Stimulated activated memory B cell treated with anti-CD40 and anti-IgM and Interleukin-4, amounts not matched to agents 10 μg/mL and 1 μg/mL and 100 μg/mL, for 72 hours (primary cell): ENCODE data around the gene CNTNAP5.

ENCODE experiments used
- ATAC-seq: fragments of 150-1000 bp; cut with Tn5 transposase; 2 replicates; pipeline ENCODE4 v1.10.0; 2021
- H3K27ac Mint-ChIP-seq: one replicate; pipeline ENCODE4 v1.8.0; 2022; ENCODE audit warnings: mild to moderate bottlenecking, mixed read lengths
- H3K27me3 Mint-ChIP-seq: one replicate; pipeline ENCODE4 v1.8.0; 2022; ENCODE audit warnings: mixed read lengths
- H3K36me3 Mint-ChIP-seq: one replicate; pipeline ENCODE4 v1.8.0; 2022; ENCODE audit warnings: mixed read lengths
- H3K4me1 Mint-ChIP-seq: one replicate; pipeline ENCODE4 v1.8.0; 2022; ENCODE audit warnings: mixed read lengths
- H3K4me3 Mint-ChIP-seq: one replicate; pipeline ENCODE4 v1.8.0; 2022; ENCODE audit warnings: mild to moderate bottlenecking, moderate library complexity, mixed read lengths
- H3K9me3 Mint-ChIP-seq: one replicate; pipeline ENCODE4 v1.8.0; 2022; ENCODE audit warnings: mixed read lengths

Gene CNTNAP5

GRCh38 chr2:124025171-124025580, at the start of gene CNTNAP5:
Gene CNTNAP5 (plus strand): TSS chr2:124025287. CDS start chr2:124025651, 364 bp downstream.
- peaks cover 22% of the 10 kb centered on the region for H3K27me3 Mint-ChIP-seq

DNA sequence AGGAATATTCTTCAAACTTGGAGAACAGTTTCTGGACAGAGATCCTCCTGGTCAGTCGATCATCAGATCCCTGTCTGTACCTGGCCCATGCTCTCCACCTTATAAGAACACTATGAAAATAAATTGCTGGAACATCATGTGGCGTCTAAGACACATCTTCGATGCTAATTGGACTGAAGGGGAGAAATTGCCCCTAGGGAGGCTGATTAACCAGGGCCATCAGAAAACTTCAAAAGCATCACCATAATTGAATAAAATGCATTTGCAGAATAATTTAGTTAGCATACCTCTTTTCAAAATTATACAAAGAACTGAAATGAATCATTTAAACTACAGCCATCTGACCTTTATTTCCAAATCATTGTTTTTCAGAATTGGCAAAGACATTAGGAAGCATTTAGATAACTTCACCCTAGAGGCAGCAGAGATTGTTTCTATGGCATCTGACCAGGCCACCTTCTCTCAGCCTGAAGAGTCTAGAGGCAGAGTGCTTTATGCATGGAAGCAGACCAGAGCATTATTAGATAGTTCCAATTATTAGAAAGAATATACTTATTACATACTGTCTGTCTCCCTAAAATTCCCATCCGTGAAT, 48.9 kb upstream of the CNTNAP5 start:
- no peaks in the 10 kb centered on the region for H3K27me3 Mint-ChIP-seq
- H3K36me3 Mint-ChIP-seq, result no peaks in the 10 kb centered on the region
- no peak for ATAC-seq
- H3K4me1 Mint-ChIP-seq, result peaks cover 10% of the 10 kb centered on the region
- peaks cover 22% of the 10 kb centered on the region for H3K9me3 Mint-ChIP-seq
- H3K27ac Mint-ChIP-seq, result no peak overlapping the region
- no peak overlapping the region for H3K4me3 Mint-ChIP-seq

More at GRCh38 chr2:124025171-124025580, at the start of gene CNTNAP5:
- no peak for ATAC-seq
- Mint-ChIP-seq H3K9me3 (peaks cover 5% of the 10 kb centered on the region), H3K4me3 (no peak within 1 kb of the TSS), H3K4me1 (no peaks in the 10 kb centered on the region), H3K36me3 (no peaks in the 10 kb centered on the region), H3K27ac (no peak within 1 kb of the TSS)

- H3K27ac Mint-ChIP-seq, result no peak overlapping the region
- H3K4me1 Mint-ChIP-seq, result peaks cover 5% of the 10 kb centered on the region
- no peaks in the 10 kb centered on the region for H3K36me3 Mint-ChIP-seq
- H3K27me3 Mint-ChIP-seq, result no peaks in the 10 kb centered on the region
- peaks cover 2% of the 10 kb centered on the region for H3K9me3 Mint-ChIP-seq
- peak; percentile 57 for ATAC-seq
- H3K4me3 Mint-ChIP-seq, result no peak overlapping the region
These were observed 31.3 kb upstream of the CNTNAP5 start for GRCh38 chr2:123993728-123994323.

- no peaks in the 10 kb centered on the region for H3K36me3 Mint-ChIP-seq
- no peak overlapping the region for H3K4me3 Mint-ChIP-seq
These were observed 25.4 kb upstream of the CNTNAP5 start for GRCh38 chr2:123999681-124000080.

GRCh38 chr2:124001696-124002430, 23.2 kb upstream of the CNTNAP5 start:
- no peak overlapping the region for H3K4me3 Mint-ChIP-seq
- no peaks in the 10 kb centered on the region for H3K4me1 Mint-ChIP-seq
- H3K27me3 Mint-ChIP-seq, result no peaks in the 10 kb centered on the region
- no peaks in the 10 kb centered on the region for H3K36me3 Mint-ChIP-seq
- no peak overlapping the region for H3K27ac Mint-ChIP-seq
- ATAC-seq, result no peak
- no peaks in the 10 kb centered on the region for H3K9me3 Mint-ChIP-seq

More at GRCh38 chr2:123999681-124000080, 25.4 kb upstream of the CNTNAP5 start:
- ATAC-seq, result no peak
- Mint-ChIP-seq H3K9me3 (peaks cover 2% of the 10 kb centered on the region), H3K4me1 (no peaks in the 10 kb centered on the region), H3K27ac (no peak overlapping the region), H3K27me3 (no peaks in the 10 kb centered on the region)

- peaks cover 4% of the 10 kb centered on the region for H3K27me3 Mint-ChIP-seq
- H3K27ac Mint-ChIP-seq, result no peak overlapping the region
- no peak overlapping the region for H3K4me3 Mint-ChIP-seq
- H3K4me1 Mint-ChIP-seq, result no peaks in the 10 kb centered on the region
- H3K9me3 Mint-ChIP-seq, result peaks cover under 1% of the 10 kb centered on the region
- ATAC-seq, result no peak
- no peaks in the 10 kb centered on the region for H3K36me3 Mint-ChIP-seq
These were observed 6.2 kb upstream of the CNTNAP5 start for GRCh38 chr2:124018890-124019289.

GRCh38 chr2:124024561-124025170, 421 bp upstream of the CNTNAP5 start:
- Mint-ChIP-seq H3K4me1 (no peaks in the 10 kb centered on the region), H3K36me3 (no peaks in the 10 kb centered on the region)
- ATAC-seq, result no peak

DNA sequence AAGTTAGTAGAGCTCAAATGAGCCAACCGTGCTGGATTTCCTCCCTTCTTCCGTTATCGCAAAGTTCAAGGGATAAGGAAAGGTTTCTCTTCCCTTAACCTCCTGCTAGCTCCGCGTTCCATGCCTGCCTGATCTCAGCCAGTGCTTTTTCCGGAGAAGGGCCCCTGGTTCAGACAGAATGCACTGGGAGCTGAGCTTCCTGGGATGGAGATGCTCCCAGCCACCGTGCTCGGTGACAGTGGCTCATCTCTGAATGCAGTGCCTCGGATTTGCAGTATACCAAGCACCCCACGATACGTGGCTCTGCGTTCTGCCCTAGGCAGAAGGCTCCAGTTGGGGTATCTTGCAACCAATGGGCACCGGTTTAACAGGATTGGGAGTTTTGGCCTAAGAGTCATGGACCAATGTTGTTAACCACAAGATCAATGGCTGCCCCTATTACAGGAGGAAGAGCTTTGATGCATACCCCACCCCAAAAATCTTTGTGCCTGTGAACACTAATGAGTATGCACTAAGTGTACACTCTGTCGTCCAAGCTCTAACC, 876 bp downstream of the CNTNAP5 start:
- no peaks in the 10 kb centered on the region for H3K36me3 Mint-ChIP-seq
- H3K9me3 Mint-ChIP-seq, result peaks cover 5% of the 10 kb centered on the region
- no peaks in the 10 kb centered on the region for H3K4me1 Mint-ChIP-seq
- peaks cover 22% of the 10 kb centered on the region for H3K27me3 Mint-ChIP-seq
- H3K27ac Mint-ChIP-seq, result no peak overlapping the region
- H3K4me3 Mint-ChIP-seq, result no peak overlapping the region
- no peak for ATAC-seq

More at GRCh38 chr2:124024561-124025170, 421 bp upstream of the CNTNAP5 start:
- no peak overlapping the region for H3K4me3 Mint-ChIP-seq
- peaks cover 5% of the 10 kb centered on the region for H3K9me3 Mint-ChIP-seq
- peaks cover 22% of the 10 kb centered on the region for H3K27me3 Mint-ChIP-seq
- H3K27ac Mint-ChIP-seq, result no peak overlapping the region

DNA sequence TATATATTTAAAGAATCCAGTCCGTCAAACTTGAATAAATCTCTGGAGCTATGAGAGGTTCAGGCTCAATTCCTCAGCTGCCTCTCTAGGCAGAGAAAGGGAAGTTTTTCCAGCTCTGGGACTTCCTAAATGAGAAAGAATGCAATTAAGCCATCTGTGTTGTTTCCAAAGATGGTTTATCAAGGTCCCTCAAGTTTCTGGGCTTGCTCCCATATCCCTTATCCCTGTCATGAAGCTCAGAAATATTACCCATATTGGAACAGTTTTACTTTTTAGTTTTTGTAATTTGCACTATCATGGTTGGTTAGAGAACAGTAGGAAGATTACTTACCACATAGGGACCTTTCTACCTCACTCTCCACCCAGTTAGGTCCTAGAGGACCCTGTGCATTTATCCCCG, 1.4 kb downstream of the CNTNAP5 start:
- Mint-ChIP-seq H3K36me3 (no peaks in the 10 kb centered on the region), H3K27ac (no peak overlapping the region), H3K9me3 (peaks cover 5% of the 10 kb centered on the region), H3K4me3 (no peak overlapping the region), H3K4me1 (no peaks in the 10 kb centered on the region), H3K27me3 (peaks cover 22% of the 10 kb centered on the region)
- ATAC-seq, result no peak

- Mint-ChIP-seq H3K36me3 (no peaks in the 10 kb centered on the region), H3K4me3 (no peak overlapping the region), H3K9me3 (peaks cover 5% of the 10 kb centered on the region), H3K27ac (no peak overlapping the region), H3K4me1 (no peaks in the 10 kb centered on the region), H3K27me3 (peaks cover 22% of the 10 kb centered on the region)
- no peak for ATAC-seq
These were observed 2.1 kb downstream of the CNTNAP5 start for GRCh38 chr2:124027182-124027581.

DNA sequence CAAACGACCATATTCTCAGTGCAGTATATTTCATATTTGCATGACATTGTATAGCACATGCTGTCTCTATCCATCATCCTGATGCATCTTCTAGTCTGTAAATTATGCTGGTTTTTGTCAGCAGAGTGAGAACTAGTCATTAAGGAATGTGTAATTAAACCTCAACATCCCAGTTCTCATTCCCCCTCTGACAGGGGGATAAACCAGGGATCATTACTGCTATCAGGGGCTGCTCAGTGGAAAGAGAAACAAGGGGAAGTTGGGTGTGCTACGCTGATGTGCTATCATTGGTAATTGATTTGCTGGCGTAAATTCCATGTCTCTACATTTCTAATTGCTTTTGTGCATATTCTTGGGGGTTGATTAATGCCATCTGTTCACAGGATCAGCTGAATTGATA, 7.7 kb downstream of the CNTNAP5 start:
- ATAC-seq, result no peak
- no peaks in the 10 kb centered on the region for H3K36me3 Mint-ChIP-seq
- peaks cover 4% of the 10 kb centered on the region for H3K9me3 Mint-ChIP-seq
- no peak overlapping the region for H3K4me3 Mint-ChIP-seq
- no peak overlapping the region for H3K27ac Mint-ChIP-seq
- H3K27me3 Mint-ChIP-seq, result no peaks in the 10 kb centered on the region
- no peaks in the 10 kb centered on the region for H3K4me1 Mint-ChIP-seq

- Mint-ChIP-seq H3K27me3 (no peaks in the 10 kb centered on the region), H3K4me3 (no peak overlapping the region), H3K36me3 (no peaks in the 10 kb centered on the region), H3K9me3 (peaks cover 4% of the 10 kb centered on the region), H3K4me1 (no peaks in the 10 kb centered on the region), H3K27ac (no peak overlapping the region)
- no peak for ATAC-seq
These were observed 9.2 kb downstream of the CNTNAP5 start for GRCh38 chr2:124034265-124034664.

DNA sequence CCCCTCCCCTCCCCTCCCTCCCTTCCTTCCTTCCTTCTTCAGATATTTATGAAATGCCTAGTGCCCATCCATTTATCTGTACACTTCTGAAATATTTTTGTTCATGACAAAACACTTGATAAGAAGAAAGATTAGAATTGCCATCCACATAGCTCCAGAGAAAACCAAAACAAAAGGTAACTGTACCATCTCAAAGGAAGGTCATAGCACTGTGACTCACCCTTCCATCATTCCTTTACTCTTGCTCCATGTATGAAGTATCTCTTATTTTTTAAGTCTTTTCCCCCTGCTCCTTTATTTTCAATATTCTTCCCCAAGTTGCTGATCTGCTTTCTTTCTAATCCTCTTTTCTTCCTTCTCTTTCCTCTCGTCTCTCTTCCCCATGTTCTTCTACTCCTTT, 9.9 kb downstream of the CNTNAP5 start:
- Mint-ChIP-seq H3K27ac (no peak overlapping the region), H3K36me3 (no peaks in the 10 kb centered on the region), H3K27me3 (no peaks in the 10 kb centered on the region), H3K9me3 (peaks cover 4% of the 10 kb centered on the region), H3K4me1 (no peaks in the 10 kb centered on the region), H3K4me3 (no peak overlapping the region)
- no peak for ATAC-seq

GRCh38 chr2:124039032-124039431, 13.9 kb downstream of the CNTNAP5 start:
- H3K4me1 Mint-ChIP-seq, result no peaks in the 10 kb centered on the region
- H3K9me3 Mint-ChIP-seq, result peaks cover 10% of the 10 kb centered on the region
- H3K36me3 Mint-ChIP-seq, result no peaks in the 10 kb centered on the region
- no peaks in the 10 kb centered on the region for H3K27me3 Mint-ChIP-seq
- ATAC-seq, result no peak
- H3K27ac Mint-ChIP-seq, result no peak overlapping the region
- H3K4me3 Mint-ChIP-seq, result no peak overlapping the region

DNA sequence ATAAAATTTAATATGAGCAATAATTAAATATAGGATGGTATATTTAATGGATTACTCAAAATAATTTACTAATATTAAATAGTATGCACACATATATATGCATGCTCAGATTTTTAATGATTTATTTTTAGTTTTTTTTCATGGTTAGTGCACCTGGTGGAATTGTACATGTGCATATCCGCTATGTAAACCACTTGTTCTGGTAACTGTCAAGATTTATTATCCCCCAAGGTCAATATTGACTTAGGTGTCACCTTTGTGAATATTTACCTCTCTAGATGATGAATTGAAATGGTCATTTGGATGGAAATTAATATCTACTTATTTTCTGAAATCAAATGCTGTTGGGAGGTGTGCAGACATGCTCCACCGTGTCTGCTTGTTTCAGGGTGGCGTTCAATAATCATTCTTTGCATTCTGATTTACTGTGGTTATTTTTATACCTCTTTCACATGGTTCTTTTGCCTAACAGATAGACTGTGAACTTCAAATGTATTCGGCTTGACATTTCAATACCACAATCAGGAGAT, 14.7 kb downstream of the CNTNAP5 start:
- H3K4me1 Mint-ChIP-seq, result no peaks in the 10 kb centered on the region
- no peak for ATAC-seq
- no peaks in the 10 kb centered on the region for H3K27me3 Mint-ChIP-seq
- H3K4me3 Mint-ChIP-seq, result no peak overlapping the region
- H3K27ac Mint-ChIP-seq, result no peak overlapping the region
- H3K9me3 Mint-ChIP-seq, result peaks cover 10% of the 10 kb centered on the region
- no peaks in the 10 kb centered on the region for H3K36me3 Mint-ChIP-seq
